HG03060 (cell line): ENCODE results near the gene RGL4.
"Not testable (repeated sequence)": the region's sequence is repeated elsewhere in the genome, so short reads cannot be mapped to it uniquely, and the experiment has no call there.

Experiments used
- ATAC-seq: cut with Tn5 transposase; IDR thresholded peaks from one replicate; pipeline ENCODE4 v1.9.1; 2021; ENCODE audit warnings: low read depth, moderate number of reproducible peaks; ENCODE audit not compliant: unreplicated experiment

RGL4 gene

GRCh38 chr22:23720855-23721254 is 30.0 kb downstream of the RGL4 start:
- ATAC-seq: no peak

DNA sequence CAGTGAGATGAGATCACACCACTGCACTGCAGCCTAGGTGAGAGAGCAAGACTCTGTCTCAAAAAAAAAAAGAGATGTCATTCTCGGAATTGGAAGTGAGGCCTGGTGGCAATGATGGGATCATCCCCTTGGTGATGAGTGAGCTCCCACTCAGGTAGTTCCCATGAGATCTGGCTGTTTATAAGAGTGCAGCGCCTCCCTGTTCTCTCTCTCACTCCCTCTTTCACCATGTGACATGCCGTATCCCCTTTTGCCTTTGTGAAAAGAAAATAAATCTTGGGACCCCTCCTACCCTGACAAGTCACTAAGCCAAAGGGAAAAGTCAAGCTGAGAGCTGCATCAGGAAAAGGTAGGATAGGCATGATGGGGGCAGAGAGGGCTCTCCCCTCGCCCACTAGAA is 31.3 kb downstream of the RGL4 start:
- no peak for ATAC-seq

DNA sequence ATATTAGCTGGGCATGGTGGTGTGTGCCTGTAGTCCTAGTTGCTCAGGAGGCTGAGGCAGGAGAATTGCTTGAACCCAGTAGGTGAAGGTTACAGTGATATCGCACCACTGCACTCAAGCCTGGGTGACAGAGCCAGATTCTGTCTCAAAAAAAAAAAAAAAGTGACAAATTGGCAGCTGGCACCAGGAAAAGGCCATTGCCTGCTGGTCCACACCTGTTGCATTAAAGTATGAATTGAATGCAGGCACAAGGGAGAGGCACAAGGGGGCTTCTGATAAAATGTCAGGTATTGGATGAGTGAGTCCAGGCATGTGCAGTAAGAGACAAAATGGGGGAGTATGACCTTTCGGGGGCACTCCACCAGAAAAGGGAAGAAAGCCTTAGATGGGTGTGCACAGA is 31.9 kb downstream of the RGL4 start:
- no peak for ATAC-seq

GRCh38 chr22:23728108-23728507 is 37.3 kb downstream of the RGL4 start:
- not testable (repeated sequence) for ATAC-seq

- ATAC-seq: no peak
Measured at GRCh38 chr22:23737696-23738095, 46.9 kb downstream of the RGL4 start.

DNA sequence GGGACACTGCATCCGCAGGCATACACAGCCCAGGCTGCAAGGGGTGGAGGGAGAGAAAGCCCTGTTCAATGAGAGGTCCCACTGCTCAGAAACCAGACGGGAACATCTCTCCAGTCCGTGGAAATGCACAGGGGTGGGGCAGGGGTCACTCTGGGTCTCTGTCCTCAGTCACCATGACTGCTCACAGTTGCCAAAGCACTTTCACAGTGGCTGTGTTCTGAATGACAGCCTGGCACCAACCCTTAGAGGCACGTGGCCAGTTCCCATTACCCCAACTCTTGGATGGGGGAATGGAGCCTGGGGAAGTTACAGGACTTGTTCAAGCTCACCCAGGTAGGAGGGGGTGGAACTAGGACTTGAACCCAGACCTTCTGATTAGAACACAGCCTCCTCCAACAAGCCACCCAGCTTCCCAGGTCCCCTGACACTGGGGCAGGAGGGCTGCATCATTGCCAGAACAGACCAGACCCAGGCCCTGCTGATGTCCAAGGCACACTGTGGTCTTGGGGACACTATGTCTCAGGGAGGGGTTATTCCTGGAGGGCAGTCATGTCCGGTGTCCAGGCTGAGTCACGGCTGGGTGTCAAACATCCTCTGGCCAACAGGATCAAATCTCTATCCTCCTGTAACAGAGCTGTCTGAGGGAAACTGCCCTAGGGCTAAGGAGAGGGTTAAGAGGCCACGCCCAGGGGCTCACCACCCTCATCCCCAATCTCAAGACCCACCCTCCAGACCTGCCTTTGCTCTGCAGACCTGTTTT is 51.9 kb downstream of the RGL4 start:
- no peak for ATAC-seq

- ATAC-seq: no peak
Measured at GRCh38 chr22:23743303-23743705, 52.5 kb downstream of the RGL4 start.

DNA sequence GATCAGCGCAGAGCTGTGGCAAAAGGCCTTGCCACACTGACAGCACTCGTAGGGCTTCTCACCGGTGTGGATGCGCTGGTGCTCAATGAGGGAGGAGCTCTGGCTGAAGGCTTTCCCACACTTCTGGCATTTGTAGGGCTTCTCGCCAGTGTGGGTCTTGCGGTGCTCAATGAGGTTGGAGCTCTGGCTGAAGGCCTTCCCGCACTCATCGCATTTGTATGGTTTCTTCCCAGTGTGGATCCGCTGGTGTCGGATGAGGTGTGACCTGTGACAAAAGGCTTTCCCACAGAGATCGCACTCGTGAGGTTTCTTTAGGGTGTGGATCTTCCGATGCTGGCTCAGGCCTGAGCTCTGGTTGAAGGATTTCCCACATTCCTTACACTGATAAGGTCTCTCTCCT is 53.2 kb downstream of the RGL4 start:
- no peak for ATAC-seq

GRCh38 chr22:23744485-23744884 is 53.7 kb downstream of the RGL4 start:
- ATAC-seq: no peak

DNA sequence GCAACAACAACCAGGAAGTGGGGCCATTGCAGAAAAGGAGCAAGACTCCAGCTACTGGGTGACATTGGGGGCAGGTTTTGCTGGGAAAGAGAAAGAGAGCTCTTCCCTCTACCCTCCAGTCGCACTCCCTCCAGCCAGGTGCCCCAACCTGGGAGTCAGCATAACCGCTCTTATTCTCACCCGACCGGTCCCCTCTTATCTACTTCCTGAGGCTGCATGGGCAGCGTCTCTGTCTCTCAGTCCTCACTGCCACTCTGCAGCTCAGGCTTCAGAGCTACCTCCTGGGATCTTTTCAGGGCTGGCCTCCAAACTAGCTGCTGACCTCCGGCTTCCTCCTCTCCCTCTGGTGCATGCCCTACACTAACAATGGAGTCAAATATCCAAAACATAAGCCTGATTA is 55.0 kb downstream of the RGL4 start:
- ATAC-seq: no peak
